ENCODE results near the gene NTM.

GRCh38 chr11:131537748-131538147, 167.3 kb downstream of the NTM start:
- TF ChIP-seq CTCF (IDR thresholded peaks at IDR 0.05; ENCODE audit: poor library complexity) (no peak), EZH2 (IDR thresholded peaks at IDR 0.05; ENCODE audit: borderline replicate concordance) (no peak)

Measured in hepatocyte (in vitro differentiated cells).